Osteocyte (in vitro differentiated cells): ENCODE results near the gene LAMA5. TPM values are rescaled to one million over a fixed set of nuclear protein-coding genes. Genes with fewer than 3 reads are reported as not detected.

ENCODE experiments used
- DNase-seq: peaks from one replicate; pipeline ENCODE4 v3.0.0; 2021; ENCODE audit warnings: mixed read lengths; ENCODE audit not compliant: unreplicated experiment; ENCODE audit errors: extremely low spot score
- H3K27ac Mint-ChIP-seq: one replicate; pipeline ENCODE4 v1.8.0; 2021; ENCODE audit warnings: mild to moderate bottlenecking, mixed read lengths; ENCODE audit not compliant: unreplicated experiment
- H3K27me3 Mint-ChIP-seq: one replicate; pipeline ENCODE4 v1.8.0; 2021; ENCODE audit warnings: mixed read lengths; ENCODE audit not compliant: unreplicated experiment
- H3K36me3 Mint-ChIP-seq: one replicate; pipeline ENCODE4 v1.8.0; 2021; ENCODE audit warnings: mixed read lengths; ENCODE audit not compliant: unreplicated experiment
- H3K4me1 Mint-ChIP-seq: one replicate; pipeline ENCODE4 v1.8.0; 2021; ENCODE audit warnings: mixed read lengths; ENCODE audit not compliant: unreplicated experiment
- H3K4me3 Mint-ChIP-seq: one replicate; pipeline ENCODE4 v1.8.0; 2021; ENCODE audit warnings: mild to moderate bottlenecking, moderate library complexity, mixed read lengths; ENCODE audit not compliant: unreplicated experiment
- H3K9me3 Mint-ChIP-seq: one replicate; pipeline ENCODE4 v1.8.0; 2021; ENCODE audit warnings: mixed read lengths; ENCODE audit not compliant: unreplicated experiment
- CTCF ChIP-seq: fragments of 200-600 bp; sonication (generic); IDR thresholded peaks from 2 replicates; pipeline ENCODE4 v1.5.0; 2021; ENCODE audit warnings: antibody characterized with exemption, mild to moderate bottlenecking, moderate library complexity
- total RNA-seq: library from RNA; stranded (reverse); gene quantifications from 2 replicates; pipeline ENCODE4 v1.2.1, GENCODE V29; 2021

LAMA5 gene
- total RNA-seq, 1 donor from 2014 or later = 201 TPM

DNA sequence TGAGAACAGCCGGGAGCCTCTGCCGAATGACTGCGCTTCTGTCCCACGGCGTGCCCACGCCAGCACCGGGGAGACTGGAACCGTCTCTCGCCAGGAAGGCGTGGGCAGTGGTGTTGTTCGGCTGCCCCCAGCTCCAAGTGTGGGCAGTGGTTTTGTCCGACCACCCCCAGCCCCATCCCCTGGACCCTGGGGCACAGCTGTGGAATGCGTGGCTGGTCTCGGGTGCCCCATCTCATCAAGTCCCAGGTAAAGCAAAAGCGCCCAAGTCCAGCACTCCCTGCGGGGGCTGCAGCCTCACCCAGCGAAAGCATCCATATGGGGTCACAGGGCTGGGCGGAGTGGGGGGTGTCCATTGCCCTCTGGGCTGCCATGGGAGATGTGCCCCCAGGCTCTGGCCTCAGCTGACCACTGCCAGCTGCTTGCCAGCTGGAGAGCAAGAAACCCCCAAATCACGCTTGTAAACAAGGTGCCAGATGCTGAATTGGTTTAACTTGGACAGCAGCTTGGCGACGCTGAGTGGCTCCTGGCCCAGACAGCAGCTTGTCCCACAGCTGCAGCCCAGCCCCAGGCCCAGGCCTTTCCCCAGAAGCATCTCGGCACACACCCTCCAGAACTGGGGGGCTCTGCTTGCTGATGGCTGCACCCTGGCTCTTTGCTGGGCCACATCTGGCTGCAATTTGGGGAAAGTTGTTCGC lies 35.5 kb upstream of the LAMA5 start:
- no peak overlapping the region for H3K27ac Mint-ChIP-seq
- H3K4me3 Mint-ChIP-seq = no peak overlapping the region
- peaks cover 10% of the 10 kb centered on the region for H3K4me1 Mint-ChIP-seq
- no peaks in the 10 kb centered on the region for H3K9me3 Mint-ChIP-seq
- no peak for DNase-seq
- TF ChIP-seq CTCF = no peak
- no peaks in the 10 kb centered on the region for H3K27me3 Mint-ChIP-seq
- H3K36me3 Mint-ChIP-seq = no peaks in the 10 kb centered on the region

DNA sequence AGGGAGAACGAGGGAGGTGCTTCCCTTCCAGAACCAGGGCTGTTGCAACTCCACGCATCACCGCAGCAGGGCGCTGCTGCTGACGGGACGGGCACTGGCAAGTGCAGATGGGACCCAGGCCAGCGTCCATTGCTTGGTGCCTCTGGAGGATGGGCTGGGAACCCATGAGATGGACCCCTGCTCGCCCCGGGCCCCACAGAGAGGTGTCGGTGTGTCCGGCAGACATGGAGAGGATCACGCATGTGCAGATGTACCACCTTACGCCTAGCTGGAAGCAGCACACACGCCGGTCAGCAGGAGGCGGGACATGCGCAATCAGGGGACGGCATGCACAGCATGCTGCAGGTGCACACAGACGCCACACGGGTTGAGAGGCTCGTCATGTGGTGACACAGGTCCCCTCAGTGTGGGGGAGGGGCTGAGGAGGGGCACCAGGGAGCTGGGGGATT lies 34.2 kb upstream of the LAMA5 start:
- Mint-ChIP-seq H3K4me1 (peaks cover 10% of the 10 kb centered on the region), H3K27ac (no peak overlapping the region), H3K36me3 (no peaks in the 10 kb centered on the region), H3K27me3 (no peaks in the 10 kb centered on the region), H3K4me3 (no peak overlapping the region), H3K9me3 (no peaks in the 10 kb centered on the region)
- DNase-seq = no peak
- no peak for TF ChIP-seq CTCF

DNA sequence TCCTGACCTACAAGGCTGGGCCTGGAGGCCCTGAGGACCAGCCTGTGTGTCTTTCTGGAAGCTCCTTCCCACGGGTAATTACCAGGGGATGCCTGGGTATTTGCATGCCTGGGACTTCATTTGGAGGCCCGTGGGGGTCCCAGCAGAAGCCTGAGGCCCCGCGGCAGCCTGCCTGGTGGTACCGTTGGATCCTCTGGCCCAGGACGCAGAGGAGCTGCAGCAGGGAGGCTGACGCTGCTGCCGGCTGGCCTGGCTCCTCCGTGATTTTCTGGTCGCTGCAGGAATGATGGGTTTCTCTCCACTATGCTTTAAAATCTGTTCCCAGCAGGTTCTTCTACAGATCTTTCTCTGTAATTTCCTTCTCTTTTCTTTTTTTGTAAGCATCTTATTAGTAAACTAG lies 33.4 kb upstream of the LAMA5 start:
- H3K4me1 Mint-ChIP-seq = peaks cover 4% of the 10 kb centered on the region
- H3K27ac Mint-ChIP-seq = no peak overlapping the region
- no peaks in the 10 kb centered on the region for H3K27me3 Mint-ChIP-seq
- DNase-seq = no peak
- no peak overlapping the region for H3K4me3 Mint-ChIP-seq
- H3K36me3 Mint-ChIP-seq = no peaks in the 10 kb centered on the region
- TF ChIP-seq CTCF = no peak
- no peaks in the 10 kb centered on the region for H3K9me3 Mint-ChIP-seq

DNA sequence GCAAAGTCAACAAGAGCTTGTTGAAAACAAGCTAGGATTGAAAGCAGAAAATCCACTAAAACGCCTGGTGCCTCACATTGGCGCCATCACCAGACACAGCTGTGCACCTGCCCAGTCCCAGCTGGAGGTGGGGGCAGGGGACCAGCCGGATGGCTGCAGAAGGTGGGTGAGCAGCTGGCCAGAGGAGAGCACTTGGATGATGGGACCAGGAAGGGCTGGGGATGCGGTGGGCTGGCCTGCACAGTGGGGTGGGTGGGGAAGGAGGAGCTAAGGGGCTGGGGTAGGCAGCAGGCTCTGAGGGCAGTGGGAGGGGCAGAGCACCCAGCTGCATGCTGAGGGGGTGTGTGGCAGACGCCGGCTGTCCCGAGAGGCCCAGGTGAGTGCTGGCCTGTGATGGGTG lies 32.9 kb upstream of the LAMA5 start:
- no peak overlapping the region for H3K4me3 Mint-ChIP-seq
- no peaks in the 10 kb centered on the region for H3K4me1 Mint-ChIP-seq
- no peak for DNase-seq
- no peaks in the 10 kb centered on the region for H3K36me3 Mint-ChIP-seq
- no peaks in the 10 kb centered on the region for H3K9me3 Mint-ChIP-seq
- no peak for TF ChIP-seq CTCF
- H3K27me3 Mint-ChIP-seq = no peaks in the 10 kb centered on the region
- H3K27ac Mint-ChIP-seq = no peak overlapping the region

DNA sequence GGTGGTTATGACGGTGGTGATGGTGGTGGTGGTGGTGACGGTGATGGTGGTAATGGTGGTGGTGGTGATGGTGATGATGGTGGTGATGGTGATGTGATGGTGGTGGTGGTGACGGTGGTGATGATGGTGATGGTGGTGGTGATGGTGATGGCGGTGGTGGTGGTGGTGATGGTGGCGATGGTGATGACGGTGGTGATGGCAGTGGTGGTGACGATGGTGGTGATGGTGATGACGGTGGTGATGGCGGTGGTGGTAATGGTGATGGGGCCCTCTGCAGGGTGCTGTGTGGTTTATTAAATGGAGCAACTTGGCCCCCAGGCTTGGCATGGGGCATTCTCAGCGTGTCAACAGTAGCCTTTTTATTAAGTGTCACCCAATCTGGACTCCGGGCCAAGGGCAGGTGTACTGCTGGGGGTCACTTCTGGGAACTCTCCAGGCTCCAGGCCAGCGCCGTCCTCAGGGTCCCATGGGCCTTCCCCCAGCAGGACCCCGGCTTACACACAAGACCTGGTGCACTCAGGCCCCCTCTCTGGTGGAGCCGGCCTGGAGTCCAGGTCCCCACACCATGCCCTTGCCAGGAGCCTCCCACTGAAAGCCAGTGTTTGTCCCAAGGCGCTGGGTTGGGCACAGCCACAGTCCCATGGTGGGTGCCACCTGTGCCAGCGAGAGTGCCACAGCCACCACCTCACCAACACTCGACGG lies 31.2 kb upstream of the LAMA5 start:
- H3K9me3 Mint-ChIP-seq = no peaks in the 10 kb centered on the region
- DNase-seq = no peak
- no peaks in the 10 kb centered on the region for H3K27me3 Mint-ChIP-seq
- TF ChIP-seq CTCF = no peak
- no peaks in the 10 kb centered on the region for H3K4me1 Mint-ChIP-seq
- H3K27ac Mint-ChIP-seq = no peak overlapping the region
- peaks cover 1% of the 10 kb centered on the region for H3K36me3 Mint-ChIP-seq
- no peak overlapping the region for H3K4me3 Mint-ChIP-seq
